GM10847 (cell line): ENCODE measurements around the gene SMG6.

Experiments
- POLR2A ChIP-seq: IDR thresholded peaks from 2 replicates; pipeline ENCODE4 v1.6.1; 2011; ENCODE audit not compliant: insufficient read length; ENCODE audit errors: extremely low read depth

SMG6 gene

DNA sequence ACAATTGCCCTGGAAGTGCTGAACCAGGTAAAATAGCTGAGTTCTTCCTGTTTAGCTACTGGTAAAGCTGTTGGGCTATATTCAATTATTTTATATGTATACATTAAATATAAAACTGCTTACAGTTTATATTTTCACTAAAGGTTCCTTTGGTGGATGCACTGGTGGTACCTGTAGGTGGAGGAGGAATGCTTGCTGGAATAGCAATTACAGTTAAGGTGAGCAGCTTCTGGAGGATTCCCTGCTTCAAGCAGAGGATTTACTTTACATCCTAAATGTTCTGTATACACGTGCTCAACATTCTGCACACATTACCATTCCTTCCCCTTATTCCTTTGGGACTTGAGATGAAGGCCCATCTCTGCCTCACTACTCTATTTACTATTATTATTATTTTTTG lies 17.8 kb upstream of the SMG6 start:
- no peak for TF ChIP-seq POLR2A

DNA sequence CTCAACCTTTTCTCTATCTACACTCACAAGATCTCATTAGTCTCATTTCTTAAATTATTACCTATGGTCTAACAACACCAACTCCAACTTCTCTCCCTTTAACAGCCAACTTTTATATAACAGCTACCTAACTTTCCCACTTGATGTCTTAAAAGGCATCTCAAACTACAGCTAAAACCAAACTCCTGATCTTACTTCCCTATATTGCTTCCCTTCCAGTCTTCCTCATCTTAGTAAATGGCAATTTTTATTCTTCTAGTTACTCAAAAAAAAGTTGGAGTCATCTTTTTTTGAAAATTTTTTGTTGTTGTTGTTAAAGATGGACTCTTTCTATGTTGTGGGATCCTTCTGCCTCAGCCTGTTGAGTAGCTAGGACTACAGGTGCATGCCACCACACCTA lies 15.5 kb upstream of the SMG6 start:
- no peak for TF ChIP-seq POLR2A

DNA sequence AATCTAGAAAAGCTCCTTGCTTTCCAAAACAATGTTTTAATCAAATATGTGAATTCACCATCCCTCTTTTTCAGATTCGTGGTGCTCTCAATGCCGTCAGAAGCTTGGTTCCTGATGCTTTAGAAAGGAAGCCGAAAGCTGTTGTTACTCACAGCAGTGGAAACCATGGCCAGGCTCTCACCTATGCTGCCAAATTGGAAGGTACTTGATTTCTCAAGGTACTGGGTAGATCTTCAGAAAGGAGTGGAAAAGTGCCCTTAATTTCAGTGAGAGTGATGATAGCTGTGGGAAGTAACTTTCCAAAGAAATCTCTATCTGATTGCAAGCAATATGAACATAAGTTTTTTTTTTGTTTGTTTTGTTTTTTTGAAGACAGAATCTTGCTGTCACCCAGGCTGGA lies 14.2 kb upstream of the SMG6 start:
- no peak for TF ChIP-seq POLR2A

DNA sequence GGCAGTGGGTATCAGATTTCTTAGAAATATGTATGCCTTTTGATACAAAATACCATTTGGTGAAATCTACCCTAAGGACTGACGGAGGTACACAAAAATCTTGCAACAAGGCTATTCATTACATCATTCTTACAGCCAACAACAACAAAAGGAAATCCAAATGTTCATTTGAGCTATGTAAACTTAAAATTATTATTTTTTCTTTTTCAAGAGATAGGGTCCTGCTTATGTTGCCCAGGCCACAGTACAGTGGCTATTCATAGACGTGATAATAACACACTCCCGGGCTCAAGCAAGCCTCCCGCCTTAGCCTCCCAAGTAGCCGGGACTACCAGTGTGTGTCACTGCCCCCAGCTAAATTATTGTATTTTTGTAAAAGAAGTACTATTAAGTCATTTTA lies 9.2 kb upstream of the SMG6 start:
- no peak for TF ChIP-seq POLR2A

DNA sequence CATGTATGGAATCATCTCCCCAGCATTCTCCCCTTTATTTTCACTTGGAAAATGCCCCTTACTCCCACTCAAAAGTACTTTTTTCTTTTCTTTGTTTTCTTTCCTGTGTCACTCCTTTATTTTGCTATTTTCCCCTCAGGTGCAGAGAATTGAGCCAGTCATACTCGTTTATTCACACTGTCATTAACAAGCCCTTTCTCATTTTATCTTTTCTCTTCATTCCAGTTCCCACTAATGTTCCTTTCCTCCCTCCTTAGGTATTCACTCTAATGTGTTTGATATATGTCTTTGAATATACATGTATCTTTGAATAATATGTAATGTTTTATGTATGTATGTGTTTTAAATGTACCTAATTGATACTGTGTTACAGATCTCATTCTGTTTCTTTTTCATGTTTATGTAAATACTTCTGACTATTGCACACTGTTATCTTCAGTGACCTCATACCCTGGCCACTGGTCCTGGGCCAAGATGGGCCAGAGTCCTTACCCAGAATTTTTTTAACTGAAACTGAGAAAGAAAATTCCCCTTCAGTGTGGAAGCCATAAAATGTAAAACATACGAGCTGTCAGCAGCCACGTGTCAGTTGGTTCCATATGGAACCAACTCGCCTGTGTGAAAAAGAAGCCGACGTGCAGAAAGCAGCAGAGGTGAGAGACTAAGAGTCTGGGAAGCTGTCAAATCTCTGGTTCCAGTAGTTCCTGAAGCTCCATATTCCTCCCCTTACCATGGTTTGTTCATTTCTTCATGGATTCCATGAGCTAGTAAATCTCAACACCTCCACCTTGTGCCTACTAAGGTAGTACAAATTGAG lies 6.0 kb upstream of the SMG6 start:
- no peak for TF ChIP-seq POLR2A

DNA sequence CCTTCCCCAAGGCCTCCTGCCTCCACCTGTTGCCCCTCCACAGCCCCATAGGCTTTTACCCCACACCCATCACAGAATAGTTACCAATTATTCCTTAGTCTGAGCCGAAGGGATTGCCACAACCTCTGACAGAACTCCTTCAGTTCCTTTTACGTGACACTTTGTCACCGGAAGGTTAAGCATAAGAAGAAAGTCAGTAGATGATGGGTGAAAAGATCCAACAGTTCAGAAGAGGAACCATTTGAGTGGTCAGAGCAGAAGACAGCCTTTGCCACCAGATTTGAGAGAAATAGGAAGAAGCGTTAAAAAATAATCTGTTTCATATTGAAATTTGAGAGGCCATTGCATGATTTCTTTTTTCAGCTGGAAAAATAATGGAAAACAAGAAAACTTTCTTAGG lies 1.3 kb upstream of the SMG6 start:
- TF ChIP-seq POLR2A, result no peak

DNA sequence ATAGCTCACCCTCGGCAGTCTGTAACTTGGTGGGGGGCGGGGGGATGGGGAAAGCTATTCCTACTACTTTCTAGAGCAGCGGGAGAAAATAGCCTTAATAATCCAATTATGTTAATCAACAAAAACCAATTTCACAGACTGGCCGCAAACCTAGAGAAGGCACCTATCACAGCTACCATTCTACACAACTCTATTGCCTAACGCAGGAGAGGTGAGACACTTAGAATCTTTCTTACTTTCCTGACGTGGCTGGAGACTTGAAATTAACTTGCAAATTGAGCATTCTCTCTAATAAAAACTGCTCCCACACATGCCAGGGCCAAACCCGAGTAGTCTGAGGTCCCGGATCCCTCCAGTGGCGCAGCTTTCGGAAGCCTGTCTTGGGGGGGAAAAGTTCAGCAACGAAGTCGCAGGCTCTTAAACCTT lies 794 bp downstream of the SMG6 start:
- TF ChIP-seq POLR2A, result no peak

DNA sequence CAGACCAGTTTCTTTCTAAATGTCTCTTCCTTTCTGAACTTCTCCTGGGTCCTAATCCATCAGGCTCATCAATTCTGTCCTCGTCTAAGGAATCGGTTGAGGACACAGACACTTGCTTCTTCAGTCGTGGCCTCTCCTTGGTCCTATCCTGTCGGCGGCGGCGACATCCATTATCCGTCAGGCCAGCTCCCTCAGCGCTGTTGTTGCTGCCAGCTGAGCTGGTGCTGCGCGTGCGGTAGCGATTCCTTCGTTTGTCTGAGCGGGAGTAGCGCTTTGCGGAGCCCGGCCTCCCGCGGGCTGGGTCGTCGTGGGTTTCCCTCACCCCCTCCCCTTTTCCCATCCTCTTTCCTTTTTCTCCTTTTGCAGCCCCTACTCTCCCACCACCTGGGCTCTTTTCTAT lies 3.8 kb downstream of the SMG6 start:
- no peak for TF ChIP-seq POLR2A

DNA sequence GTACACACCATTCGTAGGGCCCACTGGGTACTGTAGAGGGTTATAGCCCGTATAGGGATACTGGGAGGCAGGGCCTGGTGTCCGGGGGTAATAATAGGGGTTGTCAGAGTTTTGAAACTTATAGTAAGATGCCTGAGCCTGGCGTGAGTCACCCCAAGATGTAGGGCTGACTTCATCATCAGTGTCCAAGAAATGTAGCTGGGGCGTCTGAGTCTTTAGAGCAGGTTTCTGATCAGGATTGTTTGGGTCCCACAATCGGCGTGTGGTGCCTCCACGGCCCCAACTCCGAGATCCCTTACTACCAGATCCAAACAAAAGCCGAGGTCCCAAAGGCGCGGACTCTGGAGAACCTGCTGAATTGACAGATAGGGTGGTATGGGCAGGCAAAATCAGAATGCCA lies 4.4 kb downstream of the SMG6 start:
- no peak for TF ChIP-seq POLR2A

DNA sequence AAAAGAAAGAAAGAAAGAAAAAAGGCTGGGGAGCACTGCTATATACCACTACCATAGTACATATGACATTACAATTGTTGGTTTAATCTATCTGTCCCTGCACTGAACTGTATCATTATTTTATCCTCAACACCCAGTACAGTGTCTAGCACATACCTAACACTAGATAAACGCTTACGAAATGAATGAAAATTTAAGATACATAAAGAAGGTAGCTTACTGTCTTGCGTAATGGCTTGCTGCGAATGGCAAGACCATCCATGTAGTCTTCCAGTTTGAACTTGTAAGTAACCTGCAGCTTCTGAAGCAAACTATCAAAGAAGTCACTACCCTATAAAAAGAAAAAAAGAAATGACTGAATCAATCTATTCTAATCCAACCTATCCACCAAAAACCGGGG lies 6.6 kb downstream of the SMG6 start:
- TF ChIP-seq POLR2A, result no peak

DNA sequence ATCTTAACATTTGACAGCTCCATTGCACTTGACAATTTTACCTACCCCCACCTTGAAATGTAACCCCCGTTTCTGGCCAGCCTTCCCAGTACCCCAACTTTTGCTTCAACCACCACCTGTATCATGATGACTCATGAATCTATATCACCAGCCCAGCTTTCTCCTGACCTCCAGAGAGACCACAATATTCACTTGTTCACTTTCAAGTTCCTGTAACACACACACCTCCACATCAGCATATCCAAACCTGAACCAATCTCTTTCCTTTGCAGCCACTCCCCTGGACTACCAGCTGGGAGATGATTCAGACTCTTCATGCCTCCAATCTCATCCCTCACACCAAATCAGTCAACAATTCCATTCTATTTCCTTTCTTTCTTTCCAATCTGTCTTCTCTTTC lies 8.0 kb downstream of the SMG6 start:
- no peak for TF ChIP-seq POLR2A

DNA sequence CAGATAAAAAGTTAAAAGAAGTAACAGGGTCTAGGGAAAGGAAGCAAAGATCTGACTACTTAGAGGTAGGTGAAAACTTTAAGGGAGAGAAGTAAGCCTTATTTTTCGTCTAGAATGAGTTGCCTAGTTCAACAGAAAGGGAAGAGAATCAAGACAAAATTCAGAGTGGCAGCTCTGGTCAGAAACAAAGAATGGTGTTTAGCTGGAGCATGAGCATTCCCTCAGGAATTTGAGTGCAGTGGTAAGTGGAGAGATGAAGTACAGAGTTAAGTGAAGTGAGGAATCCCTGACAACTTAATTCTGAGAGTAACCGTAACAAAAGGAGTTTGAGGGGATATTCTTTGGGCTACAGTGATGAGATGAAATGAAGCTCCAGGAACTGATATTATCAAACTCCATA lies 11.5 kb downstream of the SMG6 start:
- TF ChIP-seq POLR2A, result no peak

DNA sequence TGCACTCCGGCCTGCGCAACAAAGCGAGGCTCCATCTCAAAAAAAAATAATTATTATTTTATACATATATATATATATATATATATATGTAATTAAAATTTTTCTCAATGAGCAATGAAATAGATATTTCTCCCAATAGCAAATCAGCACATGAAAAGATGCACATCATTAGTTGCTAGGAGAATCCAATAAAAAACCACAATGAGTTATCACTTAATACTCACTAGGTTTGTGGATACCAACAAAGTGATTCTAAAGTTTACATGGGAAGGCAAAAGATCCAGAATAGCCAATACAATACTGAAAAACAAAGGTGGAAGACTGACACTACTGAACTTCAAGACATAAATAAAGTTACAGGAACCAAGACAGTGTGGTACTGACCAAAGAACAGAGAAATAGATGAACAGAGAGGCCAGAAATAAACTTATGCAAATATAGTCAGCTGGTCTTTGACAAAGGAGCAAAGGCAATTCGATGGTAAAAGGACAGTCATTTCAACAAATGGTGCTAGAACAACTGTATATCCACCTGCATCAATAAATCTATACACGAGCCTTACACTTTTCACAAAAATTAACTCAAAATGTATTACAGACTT lies 13.6 kb downstream of the SMG6 start:
- no peak for TF ChIP-seq POLR2A

DNA sequence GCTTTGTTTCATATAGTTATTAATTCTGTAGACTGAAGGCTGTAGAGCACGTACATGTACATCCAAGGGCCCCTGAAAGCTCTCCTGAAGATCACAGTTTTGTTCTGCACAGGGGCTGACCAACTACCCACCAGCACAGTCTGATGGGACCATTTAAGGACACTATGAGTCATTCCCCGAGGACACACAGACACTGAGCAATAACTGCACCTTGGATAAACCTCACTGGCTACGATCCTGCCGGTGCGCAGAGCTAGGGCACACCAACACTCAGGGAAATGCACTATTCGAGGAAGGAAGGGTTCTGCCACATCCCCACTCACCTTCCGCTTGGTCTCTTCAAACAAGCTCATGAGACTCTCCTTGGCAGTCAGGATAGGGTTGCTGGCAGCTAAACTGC lies 20.3 kb downstream of the SMG6 start:
- TF ChIP-seq POLR2A, result no peak

DNA sequence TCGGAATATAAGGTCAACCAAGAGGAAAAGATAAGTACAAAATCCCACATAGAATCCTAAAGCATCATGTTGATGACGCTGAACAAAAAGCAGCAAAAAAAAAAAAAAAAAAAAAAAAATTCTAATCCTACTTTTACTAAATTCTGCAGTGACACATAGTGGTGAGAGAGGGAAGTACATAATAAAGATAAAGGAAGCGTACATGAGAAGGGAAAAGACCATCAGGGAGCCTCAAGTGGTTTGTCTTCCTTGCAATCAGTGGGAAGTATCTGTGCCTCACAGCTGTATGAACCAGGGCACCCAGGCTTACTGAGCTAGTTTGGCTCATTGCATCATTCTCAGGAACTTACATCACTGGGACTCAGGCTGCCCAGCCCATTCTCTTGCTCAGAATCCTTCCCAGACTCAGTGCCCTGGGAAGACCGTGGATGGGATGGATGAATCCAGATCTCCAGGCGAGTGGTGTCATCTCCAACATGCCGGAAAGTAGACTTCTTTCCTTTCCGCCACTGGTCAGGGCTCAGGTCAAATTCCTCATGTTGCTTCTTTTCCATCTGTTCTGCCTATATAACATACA lies 21.2 kb downstream of the SMG6 start:
- TF ChIP-seq POLR2A, result no peak

DNA sequence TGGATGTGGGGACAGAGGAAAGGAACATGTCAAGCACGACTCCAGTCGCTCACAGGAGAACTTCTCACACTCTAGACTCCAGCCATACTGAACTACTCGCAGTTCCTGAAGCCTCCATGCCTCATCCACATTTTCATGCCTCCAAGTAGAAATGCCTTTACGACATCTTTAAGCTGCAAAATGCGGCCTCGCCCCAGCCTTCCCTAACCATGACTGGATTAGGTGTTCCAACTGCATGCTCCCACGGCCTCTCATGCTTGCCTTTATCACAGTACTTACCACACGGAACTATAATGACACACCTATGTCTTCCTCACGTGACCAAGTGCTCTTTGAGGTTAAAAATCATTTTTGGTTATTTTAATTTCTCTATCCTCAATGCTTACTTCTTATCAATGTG lies 23.9 kb downstream of the SMG6 start:
- TF ChIP-seq POLR2A, result no peak
